Keratinocyte (primary cell): ENCODE data around the gene C8G. TPM values are rescaled to one million over a fixed set of nuclear protein-coding genes. Genes with fewer than 3 reads are reported as not detected.

Source experiments
- DNase-seq: peaks from one replicate; pipeline ENCODE4 v3.0.0-alpha.2; 2011; ENCODE audit warnings: low read depth, missing footprints, low spot score
- FAIRE-seq: peaks from 2 replicates; lab custom pipeline; 2011; peaks lifted over from hg19 to GRCh38; lab: Jason Lieb, UNC
- H2AFZ ChIP-seq: 2 replicates; pipeline ENCODE4 v1.6.0; 2012; ENCODE audit warnings: low read length, control low read depth, inconsistent platforms; ENCODE audit not compliant: control insufficient read depth
- H3K27ac ChIP-seq: 2 replicates; pipeline ENCODE4 v1.5.1; 2011; ENCODE audit warnings: low read length; ENCODE audit not compliant: control insufficient read depth, insufficient read depth
- H3K27me3 ChIP-seq: 3 replicates; pipeline ENCODE4 v1.6.0; 2011; ENCODE audit warnings: low read length; ENCODE audit not compliant: control insufficient read depth, insufficient read depth; ENCODE audit errors: extremely low read depth
- H3K36me3 ChIP-seq, 2 experiments: 2 replicates in 1 of 2; 3 replicates in 1 of 2; pipeline ENCODE4 v1.5.1; 2011; ENCODE audit warnings: low read length in 2 of 2, mild to moderate bottlenecking in 1 of 2; ENCODE audit not compliant: control insufficient read depth in 2 of 2, insufficient read depth in 2 of 2; ENCODE audit errors: extremely low read depth in 1 of 2
- H3K4me1 ChIP-seq: 3 replicates; pipeline ENCODE4 v1.5.1; 2011; ENCODE audit warnings: low read length; ENCODE audit not compliant: control insufficient read depth, insufficient read depth; ENCODE audit errors: extremely low read depth
- H3K4me2 ChIP-seq: 3 replicates; pipeline ENCODE4 v1.6.0; 2011; ENCODE audit warnings: low read depth, low read length; ENCODE audit not compliant: control insufficient read depth, insufficient read depth; ENCODE audit errors: extremely low read depth
- H3K4me3 ChIP-seq, 3 experiments: fragments of 200-600 bp in 1 of 3; sonication (generic) in 1 of 3; 2 replicates in 2 of 3; 3 replicates in 1 of 3; pipeline ENCODE4 v1.5.1; 2011 to 2016; ENCODE audit warnings: low read length in 3 of 3, mild to moderate bottlenecking in 3 of 3, control low read depth in 2 of 3, inconsistent platforms in 1 of 3, low read depth in 1 of 3, mixed read lengths in 1 of 3, mixed run types in 1 of 3, moderate library complexity in 1 of 3; ENCODE audit not compliant: control insufficient read depth in 2 of 3, insufficient read depth in 2 of 3; ENCODE audit errors: extremely low read depth in 1 of 3
- H3K79me2 ChIP-seq: 2 replicates; pipeline ENCODE4 v1.6.0; 2012; ENCODE audit warnings: low read length; ENCODE audit not compliant: control insufficient read depth, insufficient read depth
- H3K9ac ChIP-seq: 3 replicates; pipeline ENCODE4 v1.6.0; 2011; ENCODE audit warnings: low read length; ENCODE audit not compliant: control insufficient read depth, insufficient read depth; ENCODE audit errors: extremely low read depth
- H3K9me1 ChIP-seq: 3 replicates; pipeline ENCODE4 v1.6.0; 2011; ENCODE audit warnings: low read length; ENCODE audit not compliant: control insufficient read depth, insufficient read depth; ENCODE audit errors: extremely low read depth
- H3K9me3 ChIP-seq: 2 replicates; pipeline ENCODE4 v1.5.1; 2012; ENCODE audit warnings: low read depth, low read length; ENCODE audit not compliant: control insufficient read depth
- H4K20me1 ChIP-seq: 3 replicates; pipeline ENCODE4 v1.6.0; 2011; ENCODE audit warnings: low read length; ENCODE audit not compliant: control insufficient read depth, insufficient read depth; ENCODE audit errors: extremely low read depth
- EZH2 ChIP-seq: IDR thresholded peaks from one replicate; pipeline ENCODE4 v1.6.1; 2012; ENCODE audit warnings: inconsistent platforms, mild to moderate bottlenecking, low read length, moderate library complexity
- dilution Hi-C: fragments of 300-500 bp; cut with MboI; formaldehyde crosslinking; loops from one replicate; pipeline ENCODE4 v1.7.0; 2020; ENCODE audit warnings: low sequenced_read_pairs; ENCODE audit not compliant: extremely low pct_ligation_motif_present
- polyA plus RNA-seq, 5 experiments: library from polyadenylated mRNA; depleted of rRNA in 3 of 5; stranded (reverse) in 3 of 5; stranded (forward) in 1 of 5; unstranded in 1 of 5; fragments of >200 nt; gene quantifications; 1 replicate in 1 of 5; 2 replicates in 3 of 5; 3 replicates in 1 of 5; pipeline versions ENCODE4 v1.2.1 to v1.2.3, GENCODE V29; 2011 to 2012; ENCODE audit warnings: missing spikeins in 2 of 5, low read depth in 1 of 5, low replicate concordance in 1 of 5
- TF ChIP-seq, protein P1 (sequence below), 3 experiments: IDR thresholded peaks in 1 of 3; conservative IDR thresholded peaks in 1 of 3; optimal IDR thresholded peaks in 1 of 3; 2 replicates in 2 of 3; 3 replicates in 1 of 3; pipeline versions ENCODE3 to v1.5.1; 2011; ENCODE audit warnings: low read length in 3 of 3, mild to moderate bottlenecking in 3 of 3, moderate library complexity in 2 of 3, control low read depth in 1 of 3, inconsistent platforms in 1 of 3; ENCODE audit not compliant: insufficient read depth in 2 of 3; ENCODE audit errors: extremely low read depth in 1 of 3

The C8G gene
- polyA plus RNA-seq, 1 donor (not counting 4 experiments of a cell fraction or from before 2014, with no cell fraction given) = 0.24 TPM

- H4K20me1 ChIP-seq = no peaks in the 10 kb centered on the region
- dilution Hi-C loops = loop anchor here (25.0 kb wide), 1 partner anchor 128 kb away; the partner anchor contains the start of gene RABL6
- H3K9me3 ChIP-seq = no peaks in the 10 kb centered on the region
- peaks cover 31% of the 10 kb centered on the region for H3K79me2 ChIP-seq
- no peaks in the 10 kb centered on the region for H3K27me3 ChIP-seq
- H2AFZ ChIP-seq = no peak overlapping the region
- DNase-seq (no peak), FAIRE-seq (no peak)
- peaks cover 18 to 29% of the 10 kb centered on the region in 2 experiments for H3K36me3 ChIP-seq
- no peak overlapping the region for H3K4me2 ChIP-seq
- no peak overlapping the region for H3K27ac ChIP-seq
- no peaks in the 10 kb centered on the region for H3K9me1 ChIP-seq
- no peak overlapping the region for H3K4me3 ChIP-seq
- no peak overlapping the region for H3K9ac ChIP-seq
- peaks cover 7% of the 10 kb centered on the region for H3K4me1 ChIP-seq
- TF ChIP-seq, protein P1, sequence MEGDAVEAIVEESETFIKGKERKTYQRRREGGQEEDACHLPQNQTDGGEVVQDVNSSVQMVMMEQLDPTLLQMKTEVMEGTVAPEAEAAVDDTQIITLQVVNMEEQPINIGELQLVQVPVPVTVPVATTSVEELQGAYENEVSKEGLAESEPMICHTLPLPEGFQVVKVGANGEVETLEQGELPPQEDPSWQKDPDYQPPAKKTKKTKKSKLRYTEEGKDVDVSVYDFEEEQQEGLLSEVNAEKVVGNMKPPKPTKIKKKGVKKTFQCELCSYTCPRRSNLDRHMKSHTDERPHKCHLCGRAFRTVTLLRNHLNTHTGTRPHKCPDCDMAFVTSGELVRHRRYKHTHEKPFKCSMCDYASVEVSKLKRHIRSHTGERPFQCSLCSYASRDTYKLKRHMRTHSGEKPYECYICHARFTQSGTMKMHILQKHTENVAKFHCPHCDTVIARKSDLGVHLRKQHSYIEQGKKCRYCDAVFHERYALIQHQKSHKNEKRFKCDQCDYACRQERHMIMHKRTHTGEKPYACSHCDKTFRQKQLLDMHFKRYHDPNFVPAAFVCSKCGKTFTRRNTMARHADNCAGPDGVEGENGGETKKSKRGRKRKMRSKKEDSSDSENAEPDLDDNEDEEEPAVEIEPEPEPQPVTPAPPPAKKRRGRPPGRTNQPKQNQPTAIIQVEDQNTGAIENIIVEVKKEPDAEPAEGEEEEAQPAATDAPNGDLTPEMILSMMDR (optimal IDR thresholded peaks at IDR 0.05 in 1 of 3, IDR thresholded peaks at IDR 0.05 in 1 of 3, conservative IDR thresholded peaks at IDR 0.05 in 1 of 3; ENCODE audit: extremely low read depth in 1 of 3, insufficient read depth in 2 of 3, low read length in 3 of 3) = no peak
- TF ChIP-seq EZH2 = no peak
Measured at GRCh38 chr9:136940526-136941230, 4.4 kb upstream of the C8G start.

GRCh38 chr9:136941231-136942111 is 3.6 kb upstream of the C8G start:
- Histone ChIP-seq H3K79me2 (peaks cover 31% of the 10 kb centered on the region), H3K36me3 (peaks cover 18 to 29% of the 10 kb centered on the region in 2 experiments), H3K9me1 (no peaks in the 10 kb centered on the region), H4K20me1 (no peaks in the 10 kb centered on the region), H3K4me3 (no peak overlapping the region), H3K9ac (no peak overlapping the region), H3K9me3 (no peaks in the 10 kb centered on the region), H3K4me1 (peaks cover 7% of the 10 kb centered on the region), H3K27me3 (no peaks in the 10 kb centered on the region), H2AFZ (no peak overlapping the region), H3K27ac (no peak overlapping the region), H3K4me2 (no peak overlapping the region)
- DNase-seq (no peak), FAIRE-seq (no peak)
- dilution Hi-C loops = loop anchor here (25.0 kb wide), 1 partner anchor 129 kb away; the partner anchor contains the start of gene RABL6
- TF ChIP-seq EZH2 = no peak
- TF ChIP-seq, protein P1 (optimal IDR thresholded peaks at IDR 0.05 in 1 of 3, IDR thresholded peaks at IDR 0.05 in 1 of 3, conservative IDR thresholded peaks at IDR 0.05 in 1 of 3; ENCODE audit: extremely low read depth in 1 of 3, insufficient read depth in 2 of 3, low read length in 3 of 3) = no peak
